Left hindlimb (tissue), 1 donor: ENCODE results near the gene SCUBE3.
A peak's percentile ranks its signal among the peaks of the same experiment; 100 is the strongest.

Source experiments
- DNase-seq: peaks from one replicate; pipeline ENCODE4 v3.0.0-alpha.2; 2018

Gene SCUBE3

DNA sequence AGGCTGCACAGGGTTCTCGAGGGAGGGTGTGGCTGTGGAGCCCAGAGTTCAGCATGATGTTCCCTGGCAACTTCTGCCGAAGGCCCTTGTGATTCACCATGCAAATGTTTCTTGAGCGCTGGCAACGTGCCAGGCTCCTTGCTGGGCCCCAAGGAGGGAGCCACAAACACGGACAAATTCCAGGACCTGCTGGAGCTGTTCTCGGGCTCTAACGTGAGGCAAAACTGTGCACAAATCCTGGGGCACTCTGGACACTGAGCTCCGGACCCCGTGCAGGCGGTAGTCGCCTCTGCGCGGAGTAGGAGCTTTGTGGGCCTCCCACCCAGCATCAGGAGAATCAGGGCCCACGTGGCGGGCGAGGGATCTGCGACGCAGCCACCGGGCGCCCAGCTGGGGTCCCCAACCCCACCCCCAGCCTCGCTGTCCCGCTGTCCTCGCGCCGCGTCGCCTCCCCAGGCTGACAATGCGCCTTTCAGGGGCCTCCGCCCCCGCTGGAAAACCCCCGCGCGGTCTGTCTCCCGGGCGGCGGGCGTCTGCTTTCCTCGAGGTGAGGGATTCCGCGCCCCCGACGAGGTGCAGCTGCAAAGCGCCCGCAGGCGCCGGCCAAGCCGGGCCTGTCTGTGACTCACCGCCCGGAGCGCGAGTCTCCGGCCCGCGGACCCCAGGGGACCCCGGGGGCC lies 31.7 kb upstream of the SCUBE3 start:
- DNase-seq: peak; percentile 72

- no peak for DNase-seq
Measured at GRCh38 chr6:35183281-35183680, 30.5 kb upstream of the SCUBE3 start.

DNA sequence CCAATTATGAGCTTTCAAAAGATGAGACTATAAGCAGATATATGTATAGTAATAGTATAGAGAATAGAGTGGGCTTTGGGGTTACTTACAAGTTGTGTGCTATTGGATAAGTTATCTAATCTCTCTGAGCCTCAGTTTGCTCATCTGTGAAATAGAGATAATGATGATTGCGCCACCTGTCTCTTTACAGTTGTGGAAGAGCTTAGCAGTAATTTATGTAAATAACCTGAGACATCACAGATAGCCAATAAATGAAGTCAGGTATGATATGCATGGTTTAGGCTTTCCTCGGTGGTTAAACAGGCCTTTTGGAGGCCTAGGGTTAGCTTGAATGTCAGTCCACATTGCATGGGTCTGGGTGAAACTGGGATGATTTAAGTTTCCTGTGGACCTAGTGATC lies 29.8 kb upstream of the SCUBE3 start:
- DNase-seq: no peak

DNA sequence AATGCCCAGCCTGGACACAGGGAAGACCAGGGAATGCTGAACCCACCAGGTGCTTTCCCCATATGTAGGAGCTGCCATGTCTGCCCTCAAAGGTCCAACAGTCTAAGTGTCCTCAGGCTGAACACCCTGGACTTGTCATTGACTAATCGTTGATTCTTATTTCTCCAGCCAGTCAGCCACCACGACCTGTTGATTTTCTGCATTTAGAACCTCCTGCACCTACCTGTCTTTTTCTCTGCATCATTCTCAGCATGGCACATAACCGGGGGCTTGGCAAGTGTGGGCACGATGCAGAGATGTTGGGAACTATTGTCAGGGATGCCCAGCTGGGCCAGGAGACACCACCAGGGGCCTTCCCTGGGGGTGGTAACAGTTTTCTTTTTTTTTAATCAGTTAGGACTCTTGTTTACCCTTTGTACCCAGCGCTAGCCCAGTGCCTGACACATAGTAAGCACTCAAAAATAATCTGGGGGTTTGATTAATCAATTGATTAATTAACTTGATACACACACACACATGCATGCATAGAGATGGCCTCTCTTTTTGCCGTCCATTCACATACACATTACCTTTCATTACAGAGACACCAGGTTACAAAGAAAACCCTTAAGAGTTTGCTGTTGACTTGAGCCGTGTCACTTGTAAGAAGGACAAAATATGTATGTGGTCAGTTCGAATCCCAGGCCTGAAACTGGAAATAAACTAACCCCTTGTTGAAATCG lies 29.0 kb upstream of the SCUBE3 start:
- no peak for DNase-seq

DNA sequence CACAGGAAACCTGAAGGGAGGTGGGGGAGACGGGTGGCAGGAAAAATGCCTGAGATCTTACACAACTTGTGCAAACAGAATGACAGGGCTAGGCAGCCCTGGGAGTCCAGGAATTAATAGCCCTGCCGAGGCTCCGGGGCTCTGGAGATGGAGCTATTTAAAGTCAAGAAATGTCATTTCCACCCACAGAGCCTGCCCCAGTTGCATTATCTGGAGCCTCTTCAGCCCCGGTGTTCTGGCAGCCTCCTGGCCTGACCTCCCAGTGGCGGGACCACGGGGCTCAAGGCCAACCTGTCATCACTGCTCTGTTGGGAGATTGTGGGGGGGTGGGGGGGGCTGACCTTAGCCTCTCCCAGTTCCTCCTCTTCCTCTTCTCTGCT lies 28.5 kb upstream of the SCUBE3 start:
- DNase-seq: no peak

GRCh38 chr6:35185971-35186370 lies 27.8 kb upstream of the SCUBE3 start:
- DNase-seq: no peak

GRCh38 chr6:35186571-35186970 lies 27.2 kb upstream of the SCUBE3 start:
- no peak for DNase-seq

GRCh38 chr6:35188886-35189285 lies 24.9 kb upstream of the SCUBE3 start:
- no peak for DNase-seq

GRCh38 chr6:35190306-35190705 lies 23.4 kb upstream of the SCUBE3 start:
- no peak for DNase-seq

- DNase-seq: no peak
Measured at GRCh38 chr6:35191889-35192288, 21.9 kb upstream of the SCUBE3 start.

DNA sequence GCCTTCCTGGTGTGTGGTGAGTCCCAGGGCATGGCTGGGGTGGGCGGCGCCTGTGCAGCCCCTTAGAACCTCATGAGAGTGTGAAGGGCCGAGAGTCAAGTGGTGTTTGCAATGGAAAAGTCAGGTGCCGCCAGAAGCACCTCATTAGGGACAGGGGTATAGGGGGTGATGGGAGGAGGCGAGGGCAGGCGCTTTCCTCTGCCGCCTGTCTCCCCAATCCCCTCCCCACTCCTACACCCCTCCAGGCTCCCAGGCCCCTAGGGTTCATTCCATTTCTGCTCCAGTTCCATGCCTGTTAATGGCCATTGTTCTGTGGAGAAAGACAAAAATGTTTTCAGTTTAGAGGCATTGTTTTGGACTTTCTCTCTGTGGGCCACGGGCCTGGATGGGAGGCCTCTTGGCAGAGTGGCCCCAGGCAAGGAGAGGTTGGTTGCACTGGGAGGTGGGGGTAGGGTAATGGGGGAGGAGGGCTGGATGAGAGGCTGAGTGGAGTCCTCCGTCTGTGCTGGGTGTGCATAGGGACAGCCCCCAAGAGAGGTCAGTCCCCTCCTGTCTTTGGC lies 21.4 kb upstream of the SCUBE3 start:
- no peak for DNase-seq

DNA sequence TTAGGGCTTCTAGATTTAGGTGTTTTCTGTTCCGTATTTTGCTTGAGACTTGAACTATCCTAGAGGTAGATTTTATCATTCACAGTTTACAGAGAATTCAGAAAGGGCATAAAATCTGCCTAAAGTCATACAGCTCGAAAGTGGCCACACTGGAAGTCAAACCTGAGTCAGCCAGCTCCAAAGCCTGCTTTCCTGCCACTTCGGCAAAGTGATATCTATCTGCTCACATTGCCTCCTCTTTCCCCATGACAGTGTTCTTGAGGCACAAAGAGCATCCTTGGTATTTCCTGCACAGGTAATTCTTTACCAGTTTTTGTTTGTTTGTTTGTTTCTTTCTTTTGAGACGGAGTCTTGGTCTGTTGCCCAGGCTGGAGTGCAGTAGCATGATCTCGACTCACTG lies 19.4 kb upstream of the SCUBE3 start:
- DNase-seq: no peak

- no peak for DNase-seq
Measured at GRCh38 chr6:35195120-35195780, 18.5 kb upstream of the SCUBE3 start.

GRCh38 chr6:35197196-35197595 lies 16.6 kb upstream of the SCUBE3 start:
- DNase-seq: no peak

GRCh38 chr6:35199866-35200265 lies 13.9 kb upstream of the SCUBE3 start:
- DNase-seq: no peak

- DNase-seq: peak; percentile 52
Measured at GRCh38 chr6:35202066-35202546, 11.7 kb upstream of the SCUBE3 start.

GRCh38 chr6:35203152-35203670 lies 10.5 kb upstream of the SCUBE3 start:
- no peak for DNase-seq

DNA sequence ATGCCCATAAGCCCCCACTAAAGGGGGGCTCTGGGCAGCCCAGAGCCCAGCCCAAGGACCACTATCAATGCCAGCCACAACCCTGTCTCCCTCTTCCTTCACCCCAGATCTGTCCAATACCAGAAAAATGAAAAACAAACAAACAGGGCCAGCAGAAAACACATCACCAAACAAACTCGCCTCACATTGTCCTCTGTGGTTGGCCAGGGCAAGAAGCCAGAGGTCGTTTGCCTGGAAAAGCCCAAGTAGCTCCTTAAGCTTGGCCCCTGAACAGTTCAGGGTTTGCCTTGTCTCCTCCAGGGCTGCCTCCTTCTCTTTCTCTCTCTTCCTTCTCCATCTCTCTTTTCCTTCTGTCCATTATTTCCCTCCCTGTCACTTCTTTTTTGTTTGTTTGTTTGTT lies 10.1 kb upstream of the SCUBE3 start:
- no peak for DNase-seq

DNA sequence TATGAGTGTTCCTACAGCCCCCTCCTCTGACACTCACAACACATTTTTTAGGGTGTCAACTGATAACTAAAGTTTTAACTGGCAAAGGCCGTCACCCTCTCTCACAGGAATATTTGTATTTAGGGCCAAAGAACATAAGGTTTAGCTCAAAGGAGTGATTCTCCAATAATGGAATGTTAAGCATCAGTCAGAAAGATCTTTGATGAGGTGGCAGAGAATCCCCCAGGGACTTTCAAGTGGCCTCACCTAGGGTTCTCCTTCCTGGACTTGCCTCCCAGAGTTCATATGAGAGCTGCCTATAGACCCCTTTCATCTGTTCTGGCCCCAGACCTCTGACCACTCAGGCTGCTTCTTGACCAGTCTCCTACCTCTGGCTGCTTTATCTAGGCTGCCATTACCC lies 7.4 kb upstream of the SCUBE3 start:
- no peak for DNase-seq

DNA sequence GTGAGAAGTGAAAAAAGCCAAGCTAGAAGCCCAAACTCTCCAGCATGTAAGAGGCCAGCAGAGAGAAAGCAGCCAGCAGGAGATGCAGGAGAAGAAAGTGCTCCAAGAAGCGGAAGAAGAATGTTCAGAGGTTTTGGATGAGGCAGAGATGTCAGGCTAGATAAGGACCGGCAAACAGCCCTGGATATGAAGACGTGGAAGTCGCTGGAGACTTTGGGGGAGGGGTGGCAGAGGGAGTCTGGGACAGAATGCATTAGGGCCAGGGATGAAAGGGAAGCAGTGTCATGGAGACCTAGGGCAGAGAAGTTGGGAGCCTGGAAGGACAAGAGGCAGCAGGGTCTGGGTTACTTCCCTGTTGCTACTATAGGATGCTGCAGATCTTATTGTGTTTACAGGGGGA lies 5.3 kb upstream of the SCUBE3 start:
- DNase-seq: no peak

DNA sequence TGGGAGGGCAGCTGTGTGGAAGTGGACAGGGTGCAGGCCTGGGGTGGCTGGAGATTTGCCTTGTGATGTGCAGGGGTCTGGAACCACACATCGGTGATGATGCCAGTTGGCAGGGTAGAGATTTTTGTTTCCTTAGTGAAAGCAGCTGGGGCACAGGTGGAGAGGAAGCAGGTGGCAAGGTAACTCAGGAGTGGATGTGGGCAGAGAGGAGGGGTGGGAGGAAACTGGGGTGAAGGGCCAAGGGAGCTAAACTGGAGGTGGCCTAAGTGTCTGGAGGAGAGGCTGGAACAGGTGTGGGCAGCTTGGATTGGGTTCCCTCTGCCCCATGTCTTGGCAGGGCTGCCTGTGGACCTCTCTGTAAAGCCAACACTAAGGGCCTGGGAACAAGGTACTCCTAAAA lies 4.7 kb upstream of the SCUBE3 start:
- DNase-seq: no peak

- no peak for DNase-seq
Measured at GRCh38 chr6:35209622-35210247, 4.0 kb upstream of the SCUBE3 start.

DNA sequence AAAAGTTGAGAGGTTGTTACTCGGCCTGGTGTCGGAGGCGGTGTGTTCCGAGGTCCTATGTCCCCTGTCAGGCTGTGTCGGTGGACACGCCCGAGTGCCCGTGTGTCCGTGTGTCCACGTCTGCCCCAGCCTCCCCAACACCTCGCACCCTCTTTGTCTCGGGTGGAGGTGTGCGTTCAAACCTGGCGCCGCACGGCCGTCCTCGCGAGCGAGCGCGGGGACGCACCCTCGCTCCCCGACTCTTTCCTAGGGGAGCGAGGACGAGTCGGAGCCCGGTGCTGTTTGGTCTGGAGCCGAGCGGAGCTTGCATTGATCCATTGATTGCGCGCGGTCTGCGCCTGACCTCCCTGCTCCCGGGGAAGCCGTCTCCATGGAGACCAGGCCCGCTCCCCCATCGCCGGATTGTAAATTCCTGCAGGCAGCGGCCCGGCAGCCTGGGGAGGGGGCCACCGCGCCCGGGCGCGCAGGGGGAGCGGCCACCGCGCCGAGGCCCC lies 411 bp upstream of the SCUBE3 start:
- no peak for DNase-seq
